Lower leg skin (tissue), 4 donors: ENCODE measurements around the gene TNFRSF11A. TPM values are rescaled to one million over a fixed set of nuclear protein-coding genes. Genes with fewer than 3 reads are reported as not detected.
A peak's percentile ranks its signal among the peaks of the same experiment; 100 is the strongest.

Experiments
- DNase-seq, 2 donors: peaks; one replicate each; pipeline ENCODE4 v3.0.0-alpha.2; 2019; ENCODE audit warnings: low spot score in 2 of 2
- H3K4me3 ChIP-seq: fragments of 200-600 bp; sonication (generic); 2 replicates; pipeline ENCODE4 v1.5.1; 2017; ENCODE audit warnings: mild to moderate bottlenecking, low read depth; ENCODE audit not compliant: poor library complexity, severe bottlenecking
- POLR2A ChIP-seq, 2 donors: fragments of 450-650 bp; IDR thresholded peaks; one replicate each; pipeline ENCODE4 v1.6.1; 2016 to 2017; ENCODE audit warnings: antibody characterized with exemption in 2 of 2, mild to moderate bottlenecking in 1 of 2, moderate library complexity in 1 of 2
- WGBS, 2 donors: methylation state at CpG; one replicate each; pipeline ENCODE4 v1.1.5; 2018; 5-methylcytosine and 5-hydroxymethylcytosine counted together
- intact Hi-C: fragments of 100-400 bp; cut with DNase I; formaldehyde crosslinking; loops from one replicate; pipeline ENCODE4 v1.15.0; 2023; ENCODE audit warnings: low total_unique reads
- total RNA-seq, 4 donors: library from RNA; depleted of rRNA; stranded (reverse); fragments of >200 nt; gene quantifications; one replicate each; pipeline ENCODE4 v1.1.0, GENCODE V29; 2016
- TF ChIP-seq, protein P1 (sequence below), 3 donors: fragments of 450-650 bp; IDR thresholded peaks; one replicate each; pipeline ENCODE4 v1.5.1; 2016; ENCODE audit warnings: antibody characterized with exemption in 3 of 3, mild to moderate bottlenecking in 3 of 3, moderate library complexity in 2 of 3

Gene TNFRSF11A
- total RNA-seq, 4 donors from 2014 or later: 1.5 to 7.6 (median 4.7) TPM

- DNase-seq: peak in 1 of 2 donors; percentile 39
- 72 to 75% methylated on average over 8 of the region's 8 CpGs for WGBS, 2 donors
- no peak overlapping the region for H3K4me3 ChIP-seq
- intact Hi-C loops: no loop called here
- TF ChIP-seq, protein P1, sequence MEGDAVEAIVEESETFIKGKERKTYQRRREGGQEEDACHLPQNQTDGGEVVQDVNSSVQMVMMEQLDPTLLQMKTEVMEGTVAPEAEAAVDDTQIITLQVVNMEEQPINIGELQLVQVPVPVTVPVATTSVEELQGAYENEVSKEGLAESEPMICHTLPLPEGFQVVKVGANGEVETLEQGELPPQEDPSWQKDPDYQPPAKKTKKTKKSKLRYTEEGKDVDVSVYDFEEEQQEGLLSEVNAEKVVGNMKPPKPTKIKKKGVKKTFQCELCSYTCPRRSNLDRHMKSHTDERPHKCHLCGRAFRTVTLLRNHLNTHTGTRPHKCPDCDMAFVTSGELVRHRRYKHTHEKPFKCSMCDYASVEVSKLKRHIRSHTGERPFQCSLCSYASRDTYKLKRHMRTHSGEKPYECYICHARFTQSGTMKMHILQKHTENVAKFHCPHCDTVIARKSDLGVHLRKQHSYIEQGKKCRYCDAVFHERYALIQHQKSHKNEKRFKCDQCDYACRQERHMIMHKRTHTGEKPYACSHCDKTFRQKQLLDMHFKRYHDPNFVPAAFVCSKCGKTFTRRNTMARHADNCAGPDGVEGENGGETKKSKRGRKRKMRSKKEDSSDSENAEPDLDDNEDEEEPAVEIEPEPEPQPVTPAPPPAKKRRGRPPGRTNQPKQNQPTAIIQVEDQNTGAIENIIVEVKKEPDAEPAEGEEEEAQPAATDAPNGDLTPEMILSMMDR (IDR thresholded peaks at IDR 0.05): no peak
- TF ChIP-seq POLR2A (IDR thresholded peaks at IDR 0.05): no peak
These were observed 6.7 kb downstream of the TNFRSF11A start for GRCh38 chr18:62331581-62332356.

DNA sequence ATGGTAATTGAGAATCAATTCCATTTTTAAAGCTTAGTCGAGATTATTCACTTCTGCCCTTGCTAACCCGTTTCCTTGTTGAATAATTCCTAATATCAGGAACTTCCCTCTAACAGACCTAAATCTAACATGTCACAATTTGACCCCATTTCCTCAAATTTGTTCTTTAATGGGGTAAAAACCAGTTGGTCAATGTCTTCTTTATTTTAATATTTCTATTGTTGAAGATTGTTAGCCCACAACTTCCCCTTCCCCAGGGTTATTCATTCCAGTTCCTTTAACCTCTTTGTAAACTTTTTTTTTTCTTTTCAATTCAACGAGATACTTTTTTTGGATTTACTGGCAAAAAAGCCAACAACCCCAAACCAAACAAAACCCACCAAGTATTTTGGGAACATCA is 7.3 kb downstream of the TNFRSF11A start:
- TF ChIP-seq POLR2A (IDR thresholded peaks at IDR 0.05): no peak
- TF ChIP-seq, protein P1 (IDR thresholded peaks at IDR 0.05): no peak
- intact Hi-C loops: no loop called here
- no peak for DNase-seq
- no peak overlapping the region for H3K4me3 ChIP-seq
- 74 to 75% methylated on average over 3 of the region's 3 CpGs for WGBS, 2 donors

GRCh38 chr18:62332964-62333695 is 8.0 kb downstream of the TNFRSF11A start:
- intact Hi-C loops: no loop called here
- no peak for DNase-seq
- TF ChIP-seq, protein P1 (IDR thresholded peaks at IDR 0.05): no peak
- TF ChIP-seq POLR2A (IDR thresholded peaks at IDR 0.05): no peak
- 82 to 88% methylated on average over 13 of the region's 13 CpGs for WGBS, 2 donors
- H3K4me3 ChIP-seq: no peak overlapping the region

- WGBS, 2 donors: 77 to 78% methylated on average over 8 of the region's 8 CpGs
- H3K4me3 ChIP-seq: no peak overlapping the region
- intact Hi-C loops: no loop called here
- no peak for DNase-seq
- TF ChIP-seq POLR2A (IDR thresholded peaks at IDR 0.05): no peak
- TF ChIP-seq, protein P1 (IDR thresholded peaks at IDR 0.05): no peak
These were observed 9.0 kb downstream of the TNFRSF11A start for GRCh38 chr18:62334120-62334519.

DNA sequence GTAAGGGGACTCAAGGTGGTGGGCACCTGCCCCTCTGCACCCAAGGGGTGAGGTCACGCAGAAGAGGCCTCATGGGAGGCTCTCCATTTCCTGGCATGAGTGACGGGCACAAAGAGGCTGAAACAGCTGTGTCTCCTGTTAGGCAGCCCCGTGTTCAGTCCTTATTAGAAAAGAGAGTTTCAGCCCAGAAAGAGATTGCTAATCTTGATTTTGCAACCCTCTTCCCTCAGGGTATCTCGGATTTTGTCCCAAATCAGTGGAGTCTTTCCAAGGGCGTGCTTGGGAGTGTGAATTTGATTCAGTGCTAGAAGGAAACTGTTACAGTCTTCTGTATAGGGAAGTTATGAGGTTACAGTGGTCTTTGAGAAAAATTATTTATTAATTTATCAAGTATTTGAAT is 10.4 kb downstream of the TNFRSF11A start:
- no peak for DNase-seq
- H3K4me3 ChIP-seq: no peak overlapping the region
- WGBS, 2 donors: 65 to 69% methylated on average over 5 of the region's 5 CpGs
- intact Hi-C loops: no loop called here
- no peak for TF ChIP-seq POLR2A (IDR thresholded peaks at IDR 0.05)
- TF ChIP-seq, protein P1 (IDR thresholded peaks at IDR 0.05): no peak
